Measurements from ENCODE around the gene CPD.

- TF ChIP-seq EP300 (IDR thresholded peaks at IDR 0.05) (no peak), POLR2A (IDR thresholded peaks at IDR 0.05) (no peak), POLR2AphosphoS5 (IDR thresholded peaks at IDR 0.05) (no peak)
- TF ChIP-seq, protein P1, sequence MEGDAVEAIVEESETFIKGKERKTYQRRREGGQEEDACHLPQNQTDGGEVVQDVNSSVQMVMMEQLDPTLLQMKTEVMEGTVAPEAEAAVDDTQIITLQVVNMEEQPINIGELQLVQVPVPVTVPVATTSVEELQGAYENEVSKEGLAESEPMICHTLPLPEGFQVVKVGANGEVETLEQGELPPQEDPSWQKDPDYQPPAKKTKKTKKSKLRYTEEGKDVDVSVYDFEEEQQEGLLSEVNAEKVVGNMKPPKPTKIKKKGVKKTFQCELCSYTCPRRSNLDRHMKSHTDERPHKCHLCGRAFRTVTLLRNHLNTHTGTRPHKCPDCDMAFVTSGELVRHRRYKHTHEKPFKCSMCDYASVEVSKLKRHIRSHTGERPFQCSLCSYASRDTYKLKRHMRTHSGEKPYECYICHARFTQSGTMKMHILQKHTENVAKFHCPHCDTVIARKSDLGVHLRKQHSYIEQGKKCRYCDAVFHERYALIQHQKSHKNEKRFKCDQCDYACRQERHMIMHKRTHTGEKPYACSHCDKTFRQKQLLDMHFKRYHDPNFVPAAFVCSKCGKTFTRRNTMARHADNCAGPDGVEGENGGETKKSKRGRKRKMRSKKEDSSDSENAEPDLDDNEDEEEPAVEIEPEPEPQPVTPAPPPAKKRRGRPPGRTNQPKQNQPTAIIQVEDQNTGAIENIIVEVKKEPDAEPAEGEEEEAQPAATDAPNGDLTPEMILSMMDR (IDR thresholded peaks at IDR 0.05): no peak
Measured at GRCh38 chr17:30422171-30422570, 43.4 kb downstream of the CPD start.
